GM18858 (cell line): Measurements from ENCODE around the gene SOS1.

Experiments used
- ATAC-seq: cut with Tn5 transposase; IDR thresholded peaks from one replicate; pipeline ENCODE4 v1.9.1; 2021; ENCODE audit not compliant: unreplicated experiment

SOS1 gene

DNA sequence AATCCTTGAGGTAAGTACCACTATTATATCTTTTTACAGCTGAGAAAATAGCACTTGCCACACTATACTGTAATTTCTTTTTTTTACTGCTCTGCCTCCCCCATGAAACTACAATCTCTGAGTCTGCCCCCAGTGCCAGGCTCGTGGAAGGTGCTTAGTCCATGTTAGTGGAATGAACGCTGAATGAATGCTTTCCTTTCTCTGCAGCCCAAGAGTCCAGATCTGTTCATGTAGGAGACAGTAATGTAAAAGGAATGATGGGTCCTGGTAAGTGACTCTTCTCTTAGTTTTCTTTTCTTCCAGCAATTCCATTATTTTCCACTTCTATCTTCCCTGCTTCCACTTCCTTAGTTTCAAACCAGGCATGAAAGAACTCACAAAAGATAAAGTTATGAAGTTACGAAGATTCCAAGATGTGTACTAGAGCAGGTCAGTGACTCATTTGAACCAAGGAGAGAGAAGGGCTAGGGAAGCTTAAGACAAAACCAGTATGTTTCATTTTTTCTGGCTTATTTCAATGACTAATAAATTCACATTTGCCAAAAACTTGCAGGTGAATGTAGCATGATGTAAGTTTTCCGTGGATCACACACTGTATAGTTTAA lies 185.2 kb downstream of the SOS1 start:
- ATAC-seq: no peak

DNA sequence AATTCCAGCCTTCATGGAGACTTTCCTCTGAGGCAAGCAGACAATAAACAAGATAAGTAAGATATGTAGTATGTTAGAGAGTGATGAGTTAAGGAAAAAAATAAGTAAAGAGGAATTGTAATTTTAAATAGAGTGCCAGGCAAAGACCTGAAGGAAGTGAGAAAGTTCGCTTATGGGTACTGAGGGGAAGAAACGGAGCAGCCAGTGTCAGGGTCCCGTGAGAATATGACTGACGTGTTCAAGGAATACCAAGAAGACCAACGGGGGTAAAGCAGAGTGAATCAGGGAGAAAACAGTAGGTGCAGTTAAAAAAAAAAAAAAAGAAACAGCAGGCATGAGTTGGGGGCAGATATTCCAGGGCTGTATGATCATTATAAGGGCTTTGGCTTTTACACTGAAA lies 186.1 kb downstream of the SOS1 start:
- no peak for ATAC-seq

DNA sequence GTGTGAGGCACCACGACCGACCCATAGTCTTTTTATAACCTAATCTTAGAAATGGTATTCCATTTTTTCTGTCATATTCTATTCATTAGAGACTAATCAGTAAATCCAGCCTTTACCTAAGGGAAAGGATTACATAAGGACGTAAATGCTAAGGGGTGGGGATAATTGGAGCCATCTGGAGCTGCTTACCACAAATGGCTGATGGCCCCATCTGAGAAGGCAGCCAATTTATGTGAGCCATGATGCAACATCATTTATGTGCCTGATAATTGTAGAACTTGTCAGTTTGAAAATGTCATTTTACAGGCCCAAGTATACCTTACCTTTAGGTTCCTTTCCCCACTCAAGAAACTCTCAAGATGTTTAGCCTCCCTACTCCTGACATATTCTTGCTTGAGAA lies 187.2 kb downstream of the SOS1 start:
- no peak for ATAC-seq

DNA sequence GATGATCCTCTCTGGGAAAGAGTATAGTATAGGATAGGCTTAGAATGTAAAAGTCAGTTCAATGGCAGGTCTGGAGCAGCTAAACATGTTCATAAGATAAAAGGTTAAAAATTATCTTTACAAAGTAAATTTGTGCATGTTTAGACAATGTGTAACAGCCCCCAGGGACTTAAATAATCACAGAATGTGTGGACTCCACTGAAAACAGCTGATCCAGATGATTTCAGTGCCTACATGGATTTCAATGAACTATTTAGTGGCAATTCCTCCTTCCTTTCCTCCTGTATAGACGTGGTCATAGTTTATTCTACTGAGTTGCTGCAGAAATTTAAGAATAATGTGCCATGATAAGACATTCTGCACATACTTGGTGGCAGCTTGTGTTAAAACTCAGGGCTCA lies 188.3 kb downstream of the SOS1 start:
- no peak for ATAC-seq
